22Rv1 (cell line): ENCODE measurements around the gene LDLRAD4.

ENCODE experiments used
- CTCF ChIP-seq: fragments of 450-650 bp; IDR thresholded peaks from 2 replicates; pipeline ENCODE4 v1.5.1; 2017; ENCODE audit warnings: mild to moderate bottlenecking
- ZFX ChIP-seq: fragments of 450-650 bp; IDR thresholded peaks from 2 replicates; pipeline ENCODE4 v1.6.1; 2017; ENCODE audit warnings: antibody characterized with exemption, borderline replicate concordance

DNA sequence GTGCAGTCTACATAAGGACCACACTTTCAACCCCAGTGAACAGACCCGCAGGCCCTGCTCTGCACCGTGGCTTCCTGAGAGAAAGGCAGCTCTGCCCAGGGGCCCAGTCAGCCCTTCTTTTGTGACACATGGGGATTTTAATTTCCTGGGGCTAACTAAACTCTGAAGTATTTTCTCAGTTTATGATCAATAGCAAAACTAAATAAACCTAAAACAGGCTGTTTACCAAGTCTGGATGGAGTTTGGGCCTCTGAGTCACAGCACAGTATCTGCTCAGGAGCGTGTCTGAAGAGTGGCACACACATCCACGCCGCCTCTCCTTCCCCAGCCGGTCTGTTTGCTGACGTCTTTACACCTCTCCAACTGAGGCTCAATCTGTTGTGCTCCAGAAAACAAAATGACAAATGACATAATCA lies 72.3 kb downstream of the LDLRAD4 start:
- TF ChIP-seq CTCF (no peak), ZFX (no peak)
